Endothelial cell of umbilical vein (primary cell): ENCODE data around the gene LOXHD1. TPM values are rescaled to one million over a fixed set of nuclear protein-coding genes. Genes with fewer than 3 reads are reported as not detected.

ENCODE experiments used
- BruUV-seq: library from RNA; stranded (reverse); fragments of 400-500 nt; replicated peaks from 2 replicates; lab custom pipeline; 2021; lab: Mats Ljungman, UMichigan
- CTCF ChIA-PET: fragments of 300-600, 350-600 bp; sonication (Branson Sonifier 250); formaldehyde crosslinking; loops from one replicate; lab custom pipeline; 2021; ENCODE audit warnings: antibody characterized with exemption, inconsistent platforms; lab: Charles Lee
- POLR2A ChIA-PET: fragments of 300-600, 350-600 bp; sonication (Branson Sonifier 250); formaldehyde crosslinking; loops from one replicate; lab custom pipeline; 2021; ENCODE audit warnings: antibody characterized with exemption, inconsistent platforms; lab: Charles Lee
- DNase-seq: peaks from one replicate; pipeline ENCODE4 v3.0.0-alpha.2; 2011; ENCODE audit warnings: low read depth, low spot score
- FAIRE-seq: peaks from 2 replicates; lab custom pipeline; 2011; peaks lifted over from hg19 to GRCh38; lab: Jason Lieb, UNC
- H2AFZ ChIP-seq: 2 replicates; pipeline ENCODE4 v1.6.0; 2012; ENCODE audit warnings: low read depth, low read length, control low read depth, inconsistent platforms
- H3K27ac ChIP-seq: 2 replicates; pipeline ENCODE4 v1.5.1; 2011; ENCODE audit warnings: low read depth, mild to moderate bottlenecking, control low read depth, low read length, moderate library complexity; ENCODE audit not compliant: insufficient read depth
- H3K27me3 ChIP-seq, 2 experiments: 2 replicates each; pipeline versions ENCODE4 v1.6.0 to v1.6.1; 2011; ENCODE audit warnings: low read length in 2 of 2, mixed read lengths in 1 of 2; ENCODE audit not compliant: control insufficient read depth in 2 of 2, insufficient read depth in 2 of 2
- H3K36me3 ChIP-seq, 2 experiments: 2 replicates in 1 of 2; 3 replicates in 1 of 2; pipeline ENCODE4 v1.5.1; 2011; ENCODE audit warnings: low read length in 2 of 2, mild to moderate bottlenecking in 1 of 2, moderate library complexity in 1 of 2; ENCODE audit not compliant: control insufficient read depth in 2 of 2, insufficient read depth in 2 of 2; ENCODE audit errors: extremely low read depth in 1 of 2
- H3K4me1 ChIP-seq: 3 replicates; pipeline ENCODE4 v1.5.1; 2011; ENCODE audit warnings: mild to moderate bottlenecking, low read length; ENCODE audit not compliant: control insufficient read depth, insufficient read depth; ENCODE audit errors: extremely low read depth
- H3K4me2 ChIP-seq: 2 replicates; pipeline ENCODE4 v1.6.1; 2011; ENCODE audit warnings: low read length, control low read depth, mixed read lengths; ENCODE audit not compliant: insufficient read depth
- H3K4me3 ChIP-seq, 3 experiments: fragments of 200-600 bp in 1 of 3; sonication (generic), shearing (Covaris generic) in 1 of 3; replicated peaks in 1 of 3; 2 replicates each; pipeline ENCODE4 v1.5.1; 2011 to 2016; ENCODE audit warnings: control low read depth in 3 of 3, low read length in 3 of 3, mild to moderate bottlenecking in 2 of 3, inconsistent platforms in 1 of 3, low read depth in 1 of 3, moderate library complexity in 1 of 3; ENCODE audit not compliant: insufficient read depth in 1 of 3
- H3K79me2 ChIP-seq: 2 replicates; pipeline ENCODE4 v1.6.0; 2012; ENCODE audit warnings: low read length, inconsistent platforms; ENCODE audit not compliant: control insufficient read depth, insufficient read depth
- H3K9ac ChIP-seq: replicated peaks from 2 replicates; pipeline ENCODE3; 2011; ENCODE audit warnings: low read length, control low read depth; ENCODE audit not compliant: insufficient read depth; ENCODE audit errors: extremely low read depth
- H3K9me1 ChIP-seq: replicated peaks from 3 replicates; pipeline ENCODE4 v1.6.0; 2011; ENCODE audit warnings: mild to moderate bottlenecking, low read length; ENCODE audit not compliant: control insufficient read depth, insufficient read depth; ENCODE audit errors: extremely low read depth
- H3K9me3 ChIP-seq: replicated peaks from 2 replicates; pipeline ENCODE4 v1.5.1; 2012; ENCODE audit warnings: low read length, inconsistent platforms; ENCODE audit not compliant: control insufficient read depth, insufficient read depth
- H4K20me1 ChIP-seq: replicated peaks from 2 replicates; pipeline ENCODE3; 2011; ENCODE audit warnings: mild to moderate bottlenecking, low read length; ENCODE audit not compliant: control insufficient read depth, insufficient read depth; ENCODE audit errors: extremely low read depth
- EZH2 ChIP-seq: IDR thresholded peaks from 2 replicates; pipeline ENCODE4 v1.6.1; 2012; ENCODE audit warnings: borderline replicate concordance, low read depth, mild to moderate bottlenecking, moderate library complexity, low read length, inconsistent platforms; ENCODE audit not compliant: severe bottlenecking
- FOS ChIP-seq: IDR thresholded peaks from 2 replicates; pipeline ENCODE4 v1.6.1; 2011; ENCODE audit warnings: mild to moderate bottlenecking, low read length, moderate library complexity, borderline replicate concordance; ENCODE audit not compliant: insufficient read depth
- GATA2 ChIP-seq: IDR thresholded peaks from 2 replicates; pipeline ENCODE4 v1.7.0; 2011; ENCODE audit warnings: low read depth, mild to moderate bottlenecking, moderate library complexity, mixed read lengths, low read length; ENCODE audit not compliant: insufficient read length, insufficient read depth
- JUN ChIP-seq: IDR thresholded peaks from 2 replicates; pipeline ENCODE4 v1.6.1; 2011; ENCODE audit warnings: borderline replicate concordance, low read depth; ENCODE audit not compliant: insufficient read length, insufficient read depth
- MYC ChIP-seq: IDR thresholded peaks from one replicate; pipeline ENCODE4 v1.6.1; 2011; ENCODE audit warnings: mild to moderate bottlenecking, low read depth, low read length
- POLR2A ChIP-seq: IDR thresholded peaks from 2 replicates; pipeline ENCODE4 v1.6.1; 2012; ENCODE audit warnings: low read depth, mild to moderate bottlenecking, control low read depth, low read length
- POLR2AphosphoS5 ChIP-seq: IDR thresholded peaks from 2 replicates; pipeline ENCODE4 v1.6.1; 2012; ENCODE audit warnings: low read depth, mild to moderate bottlenecking, control low read depth, low read length, moderate library complexity; ENCODE audit not compliant: insufficient read depth
- dilution Hi-C: fragments of 300-500 bp; cut with MboI; formaldehyde crosslinking; loops from one replicate; pipeline ENCODE4 v1.15.0; 2019; ENCODE audit warnings: low sequenced_read_pairs; ENCODE audit not compliant: extremely low pct_ligation_motif_present
- intact Hi-C: fragments of 100-400 bp; cut with micrococcal nuclease; formaldehyde crosslinking; loops from one replicate; pipeline ENCODE4 v1.10.0; 2022
- polyA plus RNA-seq, 4 experiments: library from polyadenylated mRNA; depleted of rRNA in 3 of 4; stranded (reverse) in 3 of 4; unstranded in 1 of 4; fragments of >200 nt; gene quantifications; 2 replicates each; pipeline versions ENCODE4 v1.2.1 to v1.2.3, GENCODE V29; 2011 to 2012; ENCODE audit warnings: missing spikeins in 1 of 4
- total RNA-seq: library from RNA; stranded (reverse); gene quantifications from 2 replicates; pipeline ENCODE4 v1.2.3, GENCODE V29; 2021
- TF ChIP-seq, protein P1 (sequence below), 2 donors: IDR thresholded peaks; 1 replicate in 1 of 2; 2 replicates in 1 of 2; pipeline ENCODE4 v1.5.1; 2011; ENCODE audit warnings: low read length in 2 of 2, mild to moderate bottlenecking in 2 of 2, moderate library complexity in 2 of 2, control low read depth in 1 of 2, inconsistent platforms in 1 of 2, low read depth in 1 of 2; ENCODE audit not compliant: insufficient read depth in 1 of 2; ENCODE audit errors: extremely low read depth in 1 of 2
- TF ChIP-seq, protein P2 (sequence below): IDR thresholded peaks from 2 replicates; pipeline ENCODE4 v1.6.1; 2011; ENCODE audit not compliant: insufficient read depth, insufficient read length

Gene LOXHD1
- total and polyA plus RNA-seq, 2 donors (not counting 3 experiments of a cell fraction or from before 2014, with no cell fraction given) = not detected

DNA sequence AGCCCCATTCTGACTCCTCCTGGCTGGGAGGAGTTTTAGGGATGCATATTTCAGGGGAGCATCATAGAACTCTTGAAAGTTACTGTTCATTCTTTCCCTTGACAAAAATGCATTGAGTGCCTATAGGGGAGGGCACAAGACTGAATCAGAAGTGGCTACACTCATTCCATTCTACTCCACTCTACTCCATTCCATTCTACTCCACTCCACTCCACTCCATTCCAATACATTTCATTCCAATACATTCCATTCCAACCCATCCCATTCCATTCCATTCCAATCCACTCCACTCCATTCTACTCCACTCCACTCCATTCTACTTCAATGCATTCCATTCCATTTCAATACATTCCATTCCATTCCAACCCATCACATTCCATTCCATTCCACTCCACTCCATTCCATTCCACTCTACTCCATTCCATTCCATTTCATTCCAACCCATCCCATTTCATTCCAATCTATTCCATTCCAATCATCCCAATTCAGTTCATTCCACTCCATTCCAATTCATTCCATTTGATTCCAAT, 110.8 kb downstream of the LOXHD1 start:
- FAIRE-seq = no peak

DNA sequence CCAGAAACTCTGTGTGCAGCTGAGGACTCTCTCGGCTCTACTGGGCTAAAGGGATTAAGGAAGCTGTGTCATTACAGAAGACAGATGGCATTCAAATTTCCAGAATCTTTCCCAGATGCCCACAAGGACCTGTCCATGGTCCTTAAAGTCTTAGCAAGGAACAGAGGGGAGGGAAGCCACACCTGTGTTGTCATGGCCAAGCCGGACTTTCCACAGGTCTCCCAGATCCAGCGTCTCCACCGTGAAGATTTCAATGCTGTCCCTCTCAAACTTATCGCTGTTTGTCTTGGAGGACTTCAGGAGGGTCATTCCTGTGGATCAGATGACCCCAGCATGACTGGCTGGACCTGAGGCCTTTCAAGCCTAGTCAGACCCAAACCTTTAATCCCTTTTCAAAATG, 114.5 kb downstream of the LOXHD1 start:
- H3K4me3 ChIP-seq = no peak overlapping the region
- DNase-seq = no peak
- FAIRE-seq = no peak
- H3K36me3 ChIP-seq = no peaks in the 10 kb centered on the region
- no TSS peak for BruUV-seq
- no peaks in the 10 kb centered on the region for H3K27me3 ChIP-seq
- dilution Hi-C loops (no loop called here), intact Hi-C loops (no loop called here)
- H3K9ac ChIP-seq = no peak overlapping the region
- TF ChIP-seq MYC (no peak), GATA2 (no peak), JUN (no peak), FOS (no peak), POLR2A (no peak), POLR2AphosphoS5 (no peak), EZH2 (no peak)
- TF ChIP-seq, protein P1, sequence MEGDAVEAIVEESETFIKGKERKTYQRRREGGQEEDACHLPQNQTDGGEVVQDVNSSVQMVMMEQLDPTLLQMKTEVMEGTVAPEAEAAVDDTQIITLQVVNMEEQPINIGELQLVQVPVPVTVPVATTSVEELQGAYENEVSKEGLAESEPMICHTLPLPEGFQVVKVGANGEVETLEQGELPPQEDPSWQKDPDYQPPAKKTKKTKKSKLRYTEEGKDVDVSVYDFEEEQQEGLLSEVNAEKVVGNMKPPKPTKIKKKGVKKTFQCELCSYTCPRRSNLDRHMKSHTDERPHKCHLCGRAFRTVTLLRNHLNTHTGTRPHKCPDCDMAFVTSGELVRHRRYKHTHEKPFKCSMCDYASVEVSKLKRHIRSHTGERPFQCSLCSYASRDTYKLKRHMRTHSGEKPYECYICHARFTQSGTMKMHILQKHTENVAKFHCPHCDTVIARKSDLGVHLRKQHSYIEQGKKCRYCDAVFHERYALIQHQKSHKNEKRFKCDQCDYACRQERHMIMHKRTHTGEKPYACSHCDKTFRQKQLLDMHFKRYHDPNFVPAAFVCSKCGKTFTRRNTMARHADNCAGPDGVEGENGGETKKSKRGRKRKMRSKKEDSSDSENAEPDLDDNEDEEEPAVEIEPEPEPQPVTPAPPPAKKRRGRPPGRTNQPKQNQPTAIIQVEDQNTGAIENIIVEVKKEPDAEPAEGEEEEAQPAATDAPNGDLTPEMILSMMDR (IDR thresholded peaks at IDR 0.05; ENCODE audit: extremely low read depth in 1 of 2, insufficient read depth in 1 of 2, low read depth in 1 of 2, low read length in 2 of 2) = no peak
- TF ChIP-seq, protein P2, sequence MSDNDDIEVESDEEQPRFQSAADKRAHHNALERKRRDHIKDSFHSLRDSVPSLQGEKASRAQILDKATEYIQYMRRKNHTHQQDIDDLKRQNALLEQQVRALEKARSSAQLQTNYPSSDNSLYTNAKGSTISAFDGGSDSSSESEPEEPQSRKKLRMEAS = no peak
- no peaks in the 10 kb centered on the region for H4K20me1 ChIP-seq
- H3K4me2 ChIP-seq = no peak overlapping the region
- no peaks in the 10 kb centered on the region for H3K79me2 ChIP-seq
- no peaks in the 10 kb centered on the region for H3K4me1 ChIP-seq
- H2AFZ ChIP-seq = no peak overlapping the region
- no peak overlapping the region for H3K27ac ChIP-seq
- POLR2A ChIA-PET = no interaction called here
- H3K9me3 ChIP-seq = no peaks in the 10 kb centered on the region
- CTCF ChIA-PET = no interaction called here
- no peaks in the 10 kb centered on the region for H3K9me1 ChIP-seq

More for the DNA sequence above, 110.8 kb downstream of the LOXHD1 start:
- POLR2A ChIA-PET = no interaction called here
- no TSS peak for BruUV-seq
- H3K4me2 ChIP-seq = no peak overlapping the region
- dilution Hi-C loops (no loop called here), intact Hi-C loops (no loop called here)
- H3K27me3 ChIP-seq = no peaks in the 10 kb centered on the region
- H3K9ac ChIP-seq = no peak overlapping the region
- no peaks in the 10 kb centered on the region for H3K36me3 ChIP-seq
- no peaks in the 10 kb centered on the region for H4K20me1 ChIP-seq
- H2AFZ ChIP-seq = no peak overlapping the region
- H3K4me1 ChIP-seq = no peaks in the 10 kb centered on the region
- H3K27ac ChIP-seq = no peak overlapping the region
- no peaks in the 10 kb centered on the region for H3K9me3 ChIP-seq
- H3K79me2 ChIP-seq = no peaks in the 10 kb centered on the region
- TF ChIP-seq GATA2 (no peak), POLR2AphosphoS5 (no peak), EZH2 (no peak)
- TF ChIP-seq, protein P2 = no peak
- no peak overlapping the region for H3K4me3 ChIP-seq
- DNase-seq = no peak
- CTCF ChIA-PET = no interaction called here
- H3K9me1 ChIP-seq = no peaks in the 10 kb centered on the region
